K562 (cell line): Measurements from ENCODE around the gene CTBS. TPM values are rescaled to one million over a fixed set of nuclear protein-coding genes. Genes with fewer than 3 reads are reported as not detected.

Experiments
- DEAF1 ChIP-seq: fragments of 450-650 bp; formaldehyde crosslinking; IDR thresholded peaks from 2 replicates; pipeline ENCODE4 v1.4.0; 2020; ENCODE audit warnings: mild to moderate bottlenecking, moderate library complexity
- KAT2B ChIP-seq: IDR thresholded peaks from one replicate; pipeline ENCODE4 v1.6.1; 2012; ENCODE audit warnings: low read depth, mild to moderate bottlenecking, control low read depth, inconsistent platforms, low read length, moderate library complexity
- LARP7 ChIP-seq: fragments of 450-650 bp; IDR thresholded peaks from 2 replicates; pipeline ENCODE4 v1.6.1; 2016
- NR2F6 ChIP-seq: fragments of 450-650 bp; formaldehyde crosslinking; IDR thresholded peaks from 2 replicates; pipeline ENCODE4 v1.4.0; 2020; ENCODE audit warnings: mild to moderate bottlenecking
- TEAD1 ChIP-seq, 2 experiments: fragments of 450-650 bp in 1 of 2; sonication (generic) in 1 of 2; formaldehyde crosslinking; IDR thresholded peaks; 2 replicates each; pipeline versions ENCODE4 v1.4.0 to v1.8.0; 2020 to 2022; ENCODE audit warnings: mild to moderate bottlenecking in 2 of 2, missing genetic modification reagents in 1 of 2
- TRIM25 ChIP-seq: fragments of 450-650 bp; IDR thresholded peaks from 2 replicates; pipeline ENCODE4 v1.7.0; 2016; ENCODE audit warnings: borderline replicate concordance
- ZFX ChIP-seq: sonication (generic); formaldehyde crosslinking; IDR thresholded peaks from 2 replicates; pipeline ENCODE4 v1.8.0; 2022; ENCODE audit warnings: mild to moderate bottlenecking, missing genetic modification reagents, moderate library complexity
- ZNF174 ChIP-seq: fragments of 250-450 bp; sonication (Bioruptor Pico); IDR thresholded peaks from 2 replicates; pipeline ENCODE4 v1.4.0; 2020; ENCODE audit warnings: mild to moderate bottlenecking
- ZNF253 ChIP-seq: fragments of 250-450 bp; sonication (Bioruptor Pico); conservative IDR thresholded peaks from 2 replicates; pipeline ENCODE4 v1.6.1; 2021; ENCODE audit warnings: mild to moderate bottlenecking
- ZNF639 ChIP-seq, 2 experiments: fragments of 200-800 bp in 1 of 2; sonication (Bioruptor generic) in 1 of 2; sonication (generic) in 1 of 2; formaldehyde crosslinking in 1 of 2; IDR thresholded peaks in 1 of 2; conservative IDR thresholded peaks in 1 of 2; 2 replicates each; pipeline versions ENCODE4 v1.5.0 to v1.6.1; 2016 to 2020; ENCODE audit warnings: missing compliant biosample characterization in 1 of 2, missing genetic modification characterization in 1 of 2, missing genetic modification reagents in 1 of 2
- ZNF668 ChIP-seq: fragments of 250-450 bp; sonication (Bioruptor Pico); IDR thresholded peaks from 2 replicates; pipeline ENCODE4 v1.8.0; 2022; ENCODE audit warnings: mild to moderate bottlenecking, inconsistent platforms
- ZNF785 ChIP-seq: fragments of 250-450 bp; sonication (Bioruptor Pico); IDR thresholded peaks from 2 replicates; pipeline ENCODE4 v1.4.0; 2020; ENCODE audit warnings: mild to moderate bottlenecking
- polyA plus RNA-seq, 8 experiments: library from polyadenylated mRNA; depleted of rRNA in 4 of 8; stranded (reverse) in 5 of 8; unstranded in 3 of 8; fragments of >200 nt; fragmentation: Nextera tagmentation in 2 of 8; fragmentation: Illumina TruSeq in 1 of 8; extraction: Ambion mirVana in 2 of 8; extraction: Trizol in 1 of 8; gene quantifications; 2 replicates each; pipeline versions ENCODE4 v1.2.1 to v1.2.3, GENCODE V29; 2011 to 2014; ENCODE audit warnings: inconsistent platforms in 1 of 8, missing spikeins in 1 of 8
- total RNA-seq, 7 experiments: library from RNA; depleted of rRNA in 6 of 7; stranded (reverse); fragments of >200 nt in 6 of 7; fragmentation: Illumina TruSeq in 2 of 7; extraction: Trizol in 2 of 7; gene quantifications; 2 replicates each; pipeline versions ENCODE4 v1.2.1 to v1.2.3, GENCODE V29; 2011 to 2021; ENCODE audit warnings: low replicate concordance in 1 of 7
- TF ChIP-seq, protein P1 (sequence below): fragments of 250-450 bp; sonication (Bioruptor Pico); IDR thresholded peaks from 2 replicates; pipeline ENCODE4 v1.9.0; 2021; ENCODE audit warnings: mild to moderate bottlenecking, inconsistent platforms
- TF ChIP-seq, protein P2 (sequence below): conservative IDR thresholded peaks from 2 replicates; pipeline ENCODE4 v1.6.1; 2011; ENCODE audit warnings: low read depth, mild to moderate bottlenecking, low read length; ENCODE audit not compliant: control insufficient read depth
- TF ChIP-seq, protein P3 (sequence below): fragments of 250-450 bp; sonication (Bioruptor Pico); IDR thresholded peaks from 2 replicates; pipeline ENCODE4 v1.5.0; 2020; ENCODE audit warnings: mild to moderate bottlenecking
- TF ChIP-seq, protein P4 (sequence below): IDR thresholded peaks from 2 replicates; pipeline ENCODE4 v1.6.1; 2011; ENCODE audit not compliant: insufficient read length; ENCODE audit errors: extremely low read depth

Gene CTBS
- total and polyA plus RNA-seq, 9 of the 15 experiments (the other 6 are each of a cell fraction or from before 2014, with no cell fraction given): 3.0 to 19.8 (median 9.9) TPM

DNA sequence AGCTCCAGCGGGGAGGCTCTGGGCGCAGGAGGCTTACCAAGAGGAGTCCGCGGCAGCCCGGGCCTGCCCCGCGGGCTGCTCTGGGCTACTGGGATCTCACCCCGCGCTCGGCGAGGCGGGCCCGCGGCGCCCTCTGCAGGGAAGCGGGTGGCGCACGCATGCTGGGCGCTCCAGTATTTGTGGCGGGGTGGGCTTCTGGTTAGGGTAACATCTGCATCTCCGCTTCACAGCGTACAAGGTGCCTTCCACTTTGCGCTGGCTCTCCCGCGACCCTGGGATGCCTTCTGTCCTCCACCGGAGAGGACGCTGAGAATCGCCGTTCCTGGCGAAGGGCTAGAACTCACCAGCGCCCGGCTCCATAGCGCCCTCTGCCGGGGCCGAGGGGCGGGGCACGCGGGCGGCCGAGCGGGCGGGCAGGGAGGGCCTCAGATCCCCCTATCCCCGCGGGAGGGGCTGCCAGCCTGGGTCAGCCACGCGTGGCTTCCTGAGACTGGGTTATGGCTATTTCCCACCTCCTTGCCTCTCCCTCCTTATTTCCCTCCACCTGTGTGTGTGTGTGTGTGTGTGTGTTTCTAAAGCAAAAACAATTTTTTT lies 46.6 kb upstream of the CTBS start (continued):
- TF ChIP-seq, protein P1, sequence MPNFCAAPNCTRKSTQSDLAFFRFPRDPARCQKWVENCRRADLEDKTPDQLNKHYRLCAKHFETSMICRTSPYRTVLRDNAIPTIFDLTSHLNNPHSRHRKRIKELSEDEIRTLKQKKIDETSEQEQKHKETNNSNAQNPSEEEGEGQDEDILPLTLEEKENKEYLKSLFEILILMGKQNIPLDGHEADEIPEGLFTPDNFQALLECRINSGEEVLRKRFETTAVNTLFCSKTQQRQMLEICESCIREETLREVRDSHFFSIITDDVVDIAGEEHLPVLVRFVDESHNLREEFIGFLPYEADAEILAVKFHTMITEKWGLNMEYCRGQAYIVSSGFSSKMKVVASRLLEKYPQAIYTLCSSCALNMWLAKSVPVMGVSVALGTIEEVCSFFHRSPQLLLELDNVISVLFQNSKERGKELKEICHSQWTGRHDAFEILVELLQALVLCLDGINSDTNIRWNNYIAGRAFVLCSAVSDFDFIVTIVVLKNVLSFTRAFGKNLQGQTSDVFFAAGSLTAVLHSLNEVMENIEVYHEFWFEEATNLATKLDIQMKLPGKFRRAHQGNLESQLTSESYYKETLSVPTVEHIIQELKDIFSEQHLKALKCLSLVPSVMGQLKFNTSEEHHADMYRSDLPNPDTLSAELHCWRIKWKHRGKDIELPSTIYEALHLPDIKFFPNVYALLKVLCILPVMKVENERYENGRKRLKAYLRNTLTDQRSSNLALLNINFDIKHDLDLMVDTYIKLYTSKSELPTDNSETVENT (CRISPR knock-in tag): no peak
- peak; percentile 41 for TF ChIP-seq DEAF1 (CRISPR knock-in tag)
- TF ChIP-seq TEAD1 (CRISPR knock-in tag; IDR thresholded peaks at IDR 0.05): no peak
- no peak for TF ChIP-seq NR2F6 (CRISPR knock-in tag)
- no peak for TF ChIP-seq ZNF639 (CRISPR knock-in tag; conservative IDR thresholded peaks at IDR 0.05 in 1 of 2, IDR thresholded peaks at IDR 0.05 in 1 of 2)
- TF ChIP-seq, protein P2, sequence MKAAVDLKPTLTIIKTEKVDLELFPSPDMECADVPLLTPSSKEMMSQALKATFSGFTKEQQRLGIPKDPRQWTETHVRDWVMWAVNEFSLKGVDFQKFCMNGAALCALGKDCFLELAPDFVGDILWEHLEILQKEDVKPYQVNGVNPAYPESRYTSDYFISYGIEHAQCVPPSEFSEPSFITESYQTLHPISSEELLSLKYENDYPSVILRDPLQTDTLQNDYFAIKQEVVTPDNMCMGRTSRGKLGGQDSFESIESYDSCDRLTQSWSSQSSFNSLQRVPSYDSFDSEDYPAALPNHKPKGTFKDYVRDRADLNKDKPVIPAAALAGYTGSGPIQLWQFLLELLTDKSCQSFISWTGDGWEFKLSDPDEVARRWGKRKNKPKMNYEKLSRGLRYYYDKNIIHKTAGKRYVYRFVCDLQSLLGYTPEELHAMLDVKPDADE: no peak; the same call in 1 of the 2 replicates
- no peak for TF ChIP-seq ZNF668
- TF ChIP-seq, protein P3, sequence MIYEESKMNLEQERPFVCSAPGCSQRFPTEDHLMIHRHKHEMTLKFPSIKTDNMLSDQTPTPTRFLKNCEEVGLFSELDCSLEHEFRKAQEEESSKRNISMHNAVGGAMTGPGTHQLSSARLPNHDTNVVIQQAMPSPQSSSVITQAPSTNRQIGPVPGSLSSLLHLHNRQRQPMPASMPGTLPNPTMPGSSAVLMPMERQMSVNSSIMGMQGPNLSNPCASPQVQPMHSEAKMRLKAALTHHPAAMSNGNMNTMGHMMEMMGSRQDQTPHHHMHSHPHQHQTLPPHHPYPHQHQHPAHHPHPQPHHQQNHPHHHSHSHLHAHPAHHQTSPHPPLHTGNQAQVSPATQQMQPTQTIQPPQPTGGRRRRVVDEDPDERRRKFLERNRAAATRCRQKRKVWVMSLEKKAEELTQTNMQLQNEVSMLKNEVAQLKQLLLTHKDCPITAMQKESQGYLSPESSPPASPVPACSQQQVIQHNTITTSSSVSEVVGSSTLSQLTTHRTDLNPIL: no peak
- TF ChIP-seq KAT2B: no peak
- no peak for TF ChIP-seq ZNF174
- TF ChIP-seq TRIM25: no peak
- TF ChIP-seq ZFX (CRISPR knock-in tag): peak; percentile 94
- peak; percentile 14; the same call in 1 of the 2 replicates for TF ChIP-seq LARP7
- no peak for TF ChIP-seq ZNF253 (CRISPR knock-in tag)
- no peak for TF ChIP-seq ZNF785 (CRISPR knock-in tag)
- TF ChIP-seq, protein P4, sequence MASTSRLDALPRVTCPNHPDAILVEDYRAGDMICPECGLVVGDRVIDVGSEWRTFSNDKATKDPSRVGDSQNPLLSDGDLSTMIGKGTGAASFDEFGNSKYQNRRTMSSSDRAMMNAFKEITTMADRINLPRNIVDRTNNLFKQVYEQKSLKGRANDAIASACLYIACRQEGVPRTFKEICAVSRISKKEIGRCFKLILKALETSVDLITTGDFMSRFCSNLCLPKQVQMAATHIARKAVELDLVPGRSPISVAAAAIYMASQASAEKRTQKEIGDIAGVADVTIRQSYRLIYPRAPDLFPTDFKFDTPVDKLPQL: no peak
